SK-N-SH (cell line): ENCODE results near the gene FOXO3B.
"Not testable (repeated sequence)": the region's sequence is repeated elsewhere in the genome, so short reads cannot be mapped to it uniquely, and the experiment has no call there.

ENCODE experiments used
- CHD2 ChIP-seq: fragments of 150-350 bp; IDR thresholded peaks from 2 replicates; pipeline ENCODE4 v1.6.1; 2018; ENCODE audit warnings: low read length; ENCODE audit not compliant: partially characterized antibody
- EP300 ChIP-seq, 2 experiments: IDR thresholded peaks; 2 replicates each; pipeline versions ENCODE4 v1.4.0 to v1.6.1; 2012; ENCODE audit warnings: borderline replicate concordance in 1 of 2, low read depth in 1 of 2, low read length in 1 of 2
- POLR2AphosphoS5 ChIP-seq: IDR thresholded peaks from 2 replicates; pipeline ENCODE4 v1.6.1; 2012; ENCODE audit warnings: low read depth, low read length
- RAD21 ChIP-seq: IDR thresholded peaks from 2 replicates; pipeline ENCODE4 v1.6.1; 2012; ENCODE audit warnings: mild to moderate bottlenecking, low read length
- RCOR1 ChIP-seq: fragments of 150-350 bp; IDR thresholded peaks from 2 replicates; pipeline ENCODE4 v1.6.1; 2017; ENCODE audit warnings: antibody characterized with exemption, low read length
- TF ChIP-seq, protein P1 (sequence below): fragments of 200-600 bp; sonication (generic); IDR thresholded peaks from 2 replicates; pipeline ENCODE4 v1.6.1; 2017; ENCODE audit warnings: antibody characterized with exemption, mild to moderate bottlenecking, moderate library complexity

DNA sequence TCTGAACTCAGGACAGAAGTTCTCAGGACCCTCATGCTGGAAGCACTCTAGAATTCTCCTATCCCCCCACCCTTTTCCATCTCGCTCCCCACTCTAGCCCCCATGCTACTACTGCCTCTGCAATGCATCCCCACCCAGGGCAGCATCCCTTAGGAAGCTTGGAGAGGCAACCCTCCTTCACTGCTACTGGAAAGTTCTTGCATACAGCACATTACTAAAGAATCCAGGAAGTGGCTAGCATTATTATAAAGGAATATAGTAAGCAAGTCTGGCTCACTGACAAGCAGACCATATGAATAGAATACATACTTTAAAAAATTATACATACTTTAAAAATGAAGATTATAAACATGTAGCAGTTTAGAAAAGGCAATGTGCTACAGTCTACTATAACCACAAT is 13.5 kb downstream of the FOXO3B start:
- TF ChIP-seq EP300 (IDR thresholded peaks at IDR 0.05; ENCODE audit: borderline replicate concordance in 1 of 2, low read depth in 1 of 2, low read length in 1 of 2); CHD2; RAD21; POLR2AphosphoS5; RCOR1: not testable (repeated sequence)
- TF ChIP-seq, protein P1, sequence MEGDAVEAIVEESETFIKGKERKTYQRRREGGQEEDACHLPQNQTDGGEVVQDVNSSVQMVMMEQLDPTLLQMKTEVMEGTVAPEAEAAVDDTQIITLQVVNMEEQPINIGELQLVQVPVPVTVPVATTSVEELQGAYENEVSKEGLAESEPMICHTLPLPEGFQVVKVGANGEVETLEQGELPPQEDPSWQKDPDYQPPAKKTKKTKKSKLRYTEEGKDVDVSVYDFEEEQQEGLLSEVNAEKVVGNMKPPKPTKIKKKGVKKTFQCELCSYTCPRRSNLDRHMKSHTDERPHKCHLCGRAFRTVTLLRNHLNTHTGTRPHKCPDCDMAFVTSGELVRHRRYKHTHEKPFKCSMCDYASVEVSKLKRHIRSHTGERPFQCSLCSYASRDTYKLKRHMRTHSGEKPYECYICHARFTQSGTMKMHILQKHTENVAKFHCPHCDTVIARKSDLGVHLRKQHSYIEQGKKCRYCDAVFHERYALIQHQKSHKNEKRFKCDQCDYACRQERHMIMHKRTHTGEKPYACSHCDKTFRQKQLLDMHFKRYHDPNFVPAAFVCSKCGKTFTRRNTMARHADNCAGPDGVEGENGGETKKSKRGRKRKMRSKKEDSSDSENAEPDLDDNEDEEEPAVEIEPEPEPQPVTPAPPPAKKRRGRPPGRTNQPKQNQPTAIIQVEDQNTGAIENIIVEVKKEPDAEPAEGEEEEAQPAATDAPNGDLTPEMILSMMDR: not testable (repeated sequence)
